ENCODE data around the gene GNA12. TPM values are rescaled to one million over a fixed set of nuclear protein-coding genes. Genes with fewer than 3 reads are reported as not detected.

GNA12 gene
- total RNA-seq, 1 donor, result 27.1 TPM

DNA sequence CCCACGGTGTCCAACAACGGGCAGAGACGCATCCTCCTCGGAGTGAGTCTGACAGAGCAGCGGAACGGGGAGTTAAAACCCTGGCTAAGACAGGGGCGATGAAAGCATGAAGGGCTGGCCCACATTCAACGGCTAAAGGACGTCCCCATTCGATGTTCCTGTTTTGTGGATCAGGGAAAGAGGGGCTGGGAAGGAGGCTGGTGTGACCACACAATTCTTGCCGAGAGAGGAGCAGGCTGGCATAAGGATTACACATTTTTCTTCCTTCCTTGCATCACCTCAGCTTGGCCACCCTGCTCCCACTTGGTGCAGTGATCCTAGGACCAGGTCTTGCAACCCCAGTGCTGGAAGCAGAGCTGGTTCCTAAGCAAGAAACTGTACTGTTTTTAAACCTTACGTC, 67.7 kb downstream of the GNA12 start:
- Histone ChIP-seq H3K4me2 (ENCODE audit: insufficient read depth, low read length) (no peak overlapping the region), H3K4me3 (ENCODE audit: insufficient read depth, low read length) (no peak overlapping the region), H3K9me3 (ENCODE audit: low read depth, low read length) (no peaks in the 10 kb centered on the region), H3K27me3 (ENCODE audit: insufficient read depth, low read length) (no peaks in the 10 kb centered on the region), H4K20me1 (ENCODE audit: insufficient read depth, low read length) (no peaks in the 10 kb centered on the region), H3K27ac (ENCODE audit: low read depth, low read length) (no peak overlapping the region), H3K36me3 (ENCODE audit: insufficient read depth, low read length) (no peaks in the 10 kb centered on the region), H3K4me1 (ENCODE audit: insufficient read depth, low read length) (peaks cover 2% of the 10 kb centered on the region), H3K79me2 (ENCODE audit: insufficient read depth, low read length) (peaks cover 33% of the 10 kb centered on the region), H2AFZ (ENCODE audit: low read length) (no peak overlapping the region)
- DNase-seq (ENCODE audit: insufficient read length, low spot score, missing footprints), result no peak
- TF ChIP-seq, protein P1, sequence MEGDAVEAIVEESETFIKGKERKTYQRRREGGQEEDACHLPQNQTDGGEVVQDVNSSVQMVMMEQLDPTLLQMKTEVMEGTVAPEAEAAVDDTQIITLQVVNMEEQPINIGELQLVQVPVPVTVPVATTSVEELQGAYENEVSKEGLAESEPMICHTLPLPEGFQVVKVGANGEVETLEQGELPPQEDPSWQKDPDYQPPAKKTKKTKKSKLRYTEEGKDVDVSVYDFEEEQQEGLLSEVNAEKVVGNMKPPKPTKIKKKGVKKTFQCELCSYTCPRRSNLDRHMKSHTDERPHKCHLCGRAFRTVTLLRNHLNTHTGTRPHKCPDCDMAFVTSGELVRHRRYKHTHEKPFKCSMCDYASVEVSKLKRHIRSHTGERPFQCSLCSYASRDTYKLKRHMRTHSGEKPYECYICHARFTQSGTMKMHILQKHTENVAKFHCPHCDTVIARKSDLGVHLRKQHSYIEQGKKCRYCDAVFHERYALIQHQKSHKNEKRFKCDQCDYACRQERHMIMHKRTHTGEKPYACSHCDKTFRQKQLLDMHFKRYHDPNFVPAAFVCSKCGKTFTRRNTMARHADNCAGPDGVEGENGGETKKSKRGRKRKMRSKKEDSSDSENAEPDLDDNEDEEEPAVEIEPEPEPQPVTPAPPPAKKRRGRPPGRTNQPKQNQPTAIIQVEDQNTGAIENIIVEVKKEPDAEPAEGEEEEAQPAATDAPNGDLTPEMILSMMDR (IDR thresholded peaks at IDR 0.05; ENCODE audit: extremely low read depth, low read depth, low read length), result no peak

DNA sequence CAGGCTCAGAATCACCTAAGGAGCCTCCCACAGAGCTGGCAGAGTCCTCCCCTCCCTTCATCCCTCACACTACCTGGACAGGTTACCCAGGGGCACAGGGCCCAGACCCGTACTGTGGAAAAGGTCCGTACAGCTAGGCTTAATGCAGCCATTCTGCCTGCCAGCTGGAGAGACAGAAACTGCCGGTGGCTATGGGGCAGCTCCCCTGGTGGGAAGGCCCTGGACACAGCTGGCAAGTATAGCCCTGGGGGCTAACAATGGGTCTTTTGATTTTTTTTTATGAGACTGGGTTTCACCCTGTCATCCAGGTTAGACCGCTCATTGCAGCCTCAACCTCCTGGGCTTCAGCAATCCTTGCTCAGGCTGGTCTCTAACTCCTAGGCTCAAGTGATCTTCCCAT, 68.3 kb downstream of the GNA12 start:
- Histone ChIP-seq H3K27ac (ENCODE audit: low read depth, low read length) (no peak overlapping the region), H3K4me2 (ENCODE audit: insufficient read depth, low read length) (no peak overlapping the region), H3K9me3 (ENCODE audit: low read depth, low read length) (no peaks in the 10 kb centered on the region), H2AFZ (ENCODE audit: low read length) (no peak overlapping the region), H3K27me3 (ENCODE audit: insufficient read depth, low read length) (no peaks in the 10 kb centered on the region), H3K79me2 (ENCODE audit: insufficient read depth, low read length) (peaks cover 32% of the 10 kb centered on the region), H3K36me3 (ENCODE audit: insufficient read depth, low read length) (no peaks in the 10 kb centered on the region), H4K20me1 (ENCODE audit: insufficient read depth, low read length) (no peaks in the 10 kb centered on the region), H3K4me3 (ENCODE audit: insufficient read depth, low read length) (no peak overlapping the region), H3K4me1 (ENCODE audit: insufficient read depth, low read length) (no peaks in the 10 kb centered on the region)
- no peak for DNase-seq (ENCODE audit: insufficient read length, low spot score, missing footprints)
- TF ChIP-seq, protein P1 (IDR thresholded peaks at IDR 0.05; ENCODE audit: extremely low read depth, low read depth, low read length), result no peak

DNA sequence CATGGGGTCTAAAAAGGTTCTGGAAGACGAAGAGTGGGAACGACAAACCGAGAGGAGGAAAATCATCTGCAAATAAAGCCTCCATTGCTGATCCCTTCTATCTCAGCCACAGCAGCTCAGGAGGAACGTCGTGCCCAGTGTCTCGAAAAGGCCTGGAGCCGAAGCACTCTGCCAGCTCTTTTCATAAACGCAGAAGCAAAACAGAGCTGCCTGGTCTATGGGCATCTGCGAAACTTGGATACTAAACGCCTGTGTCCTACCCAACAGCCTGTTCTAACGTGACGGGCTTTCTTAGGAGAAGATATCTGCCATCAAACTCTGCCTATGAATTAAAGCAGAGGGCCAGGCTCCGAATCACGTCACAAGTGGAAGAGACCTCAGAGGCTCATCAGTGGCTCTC, 68.7 kb downstream of the GNA12 start:
- H4K20me1 ChIP-seq (ENCODE audit: insufficient read depth, low read length), result no peaks in the 10 kb centered on the region
- H3K4me2 ChIP-seq (ENCODE audit: insufficient read depth, low read length), result no peak overlapping the region
- H3K4me3 ChIP-seq (ENCODE audit: insufficient read depth, low read length), result no peak overlapping the region
- TF ChIP-seq, protein P1 (IDR thresholded peaks at IDR 0.05; ENCODE audit: extremely low read depth, low read depth, low read length), result no peak
- no peak overlapping the region for H2AFZ ChIP-seq (ENCODE audit: low read length)
- H3K9me3 ChIP-seq (ENCODE audit: low read depth, low read length), result no peaks in the 10 kb centered on the region
- no peak for DNase-seq (ENCODE audit: insufficient read length, low spot score, missing footprints)
- no peaks in the 10 kb centered on the region for H3K36me3 ChIP-seq (ENCODE audit: insufficient read depth, low read length)
- peaks cover 34% of the 10 kb centered on the region for H3K79me2 ChIP-seq (ENCODE audit: insufficient read depth, low read length)
- no peaks in the 10 kb centered on the region for H3K4me1 ChIP-seq (ENCODE audit: insufficient read depth, low read length)
- H3K27me3 ChIP-seq (ENCODE audit: insufficient read depth, low read length), result no peaks in the 10 kb centered on the region
- H3K27ac ChIP-seq (ENCODE audit: low read depth, low read length), result no peak overlapping the region

DNA sequence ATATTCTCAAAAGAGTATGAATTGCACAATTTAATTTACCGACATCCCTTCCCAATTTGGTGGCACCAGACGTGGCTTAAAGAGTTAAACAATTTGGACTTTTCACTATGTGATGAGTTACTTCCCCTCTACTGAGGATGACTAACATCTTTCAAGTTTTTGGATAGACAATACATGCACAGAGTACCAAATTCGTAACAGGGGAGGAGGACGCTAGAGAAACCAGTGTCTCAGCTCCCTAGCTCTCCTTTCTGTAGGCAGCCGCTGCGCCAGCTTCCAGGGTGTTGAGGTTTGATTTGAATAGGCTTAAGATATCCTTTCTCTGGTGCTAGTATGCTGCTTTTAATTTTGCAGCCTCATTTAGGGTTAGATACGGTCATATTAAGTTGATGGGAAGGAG, 69.2 kb downstream of the GNA12 start:
- peaks cover 37% of the 10 kb centered on the region for H3K79me2 ChIP-seq (ENCODE audit: insufficient read depth, low read length)
- no peaks in the 10 kb centered on the region for H3K9me3 ChIP-seq (ENCODE audit: low read depth, low read length)
- no peak overlapping the region for H3K4me3 ChIP-seq (ENCODE audit: insufficient read depth, low read length)
- H4K20me1 ChIP-seq (ENCODE audit: insufficient read depth, low read length), result no peaks in the 10 kb centered on the region
- H3K27ac ChIP-seq (ENCODE audit: low read depth, low read length), result no peak overlapping the region
- no peak overlapping the region for H3K4me2 ChIP-seq (ENCODE audit: insufficient read depth, low read length)
- TF ChIP-seq, protein P1 (IDR thresholded peaks at IDR 0.05; ENCODE audit: extremely low read depth, low read depth, low read length), result no peak
- no peaks in the 10 kb centered on the region for H3K36me3 ChIP-seq (ENCODE audit: insufficient read depth, low read length)
- no peak for DNase-seq (ENCODE audit: insufficient read length, low spot score, missing footprints)
- no peak overlapping the region for H2AFZ ChIP-seq (ENCODE audit: low read length)
- H3K27me3 ChIP-seq (ENCODE audit: insufficient read depth, low read length), result no peaks in the 10 kb centered on the region
- H3K4me1 ChIP-seq (ENCODE audit: insufficient read depth, low read length), result no peaks in the 10 kb centered on the region

All from osteoblast (primary cell).